COLO668 (cell line): Measurements from ENCODE around the gene HACE1.
A peak's percentile ranks its signal among the peaks of the same experiment; 100 is the strongest.
"Not testable (repeated sequence)": the region's sequence is repeated elsewhere in the genome, so short reads cannot be mapped to it uniquely, and the experiment has no call there.

Experiments used
- DNase-seq: peaks from one replicate; lab custom pipeline; 2025; ENCODE audit not compliant: unreplicated experiment; lab: John Stamatoyannopoulos, UW

HACE1 gene

GRCh38 chr6:104739124-104739523 lies 120.6 kb downstream of the HACE1 start:
- DNase-seq: not testable (repeated sequence)

- DNase-seq: peak; percentile 0
Measured at GRCh38 chr6:104737567-104737966, 122.2 kb downstream of the HACE1 start.

GRCh38 chr6:104736545-104736944 lies 123.2 kb downstream of the HACE1 start:
- no peak for DNase-seq

- no peak for DNase-seq
Measured at GRCh38 chr6:104730450-104730849, 129.3 kb downstream of the HACE1 start.

GRCh38 chr6:104729433-104729832 lies 130.3 kb downstream of the HACE1 start:
- no peak for DNase-seq

GRCh38 chr6:104728448-104728847 lies 131.3 kb downstream of the HACE1 start:
- DNase-seq: no peak

- no peak for DNase-seq
Measured at GRCh38 chr6:104718672-104719071, 141.0 kb downstream of the HACE1 start.

- no peak for DNase-seq
Measured at GRCh38 chr6:104716858-104717257, 142.9 kb downstream of the HACE1 start.

GRCh38 chr6:104714796-104715195 lies 144.9 kb downstream of the HACE1 start:
- DNase-seq: no peak

- DNase-seq: no peak
Measured at GRCh38 chr6:104713982-104714381, 145.7 kb downstream of the HACE1 start.

- DNase-seq: peak; percentile 63
Measured at GRCh38 chr6:104711371-104711770, 148.3 kb downstream of the HACE1 start.

GRCh38 chr6:104710543-104711335 lies 149.0 kb downstream of the HACE1 start:
- DNase-seq: peak; percentile 20

- no peak for DNase-seq
Measured at GRCh38 chr6:104705916-104706442, 153.7 kb downstream of the HACE1 start.

- DNase-seq: no peak
Measured at GRCh38 chr6:104705095-104705707, 154.5 kb downstream of the HACE1 start.

- no peak for DNase-seq
Measured at GRCh38 chr6:104704191-104704590, 155.5 kb downstream of the HACE1 start.

GRCh38 chr6:104702126-104702841 lies 157.4 kb downstream of the HACE1 start:
- DNase-seq: no peak

GRCh38 chr6:104700371-104701185 lies 159.1 kb downstream of the HACE1 start:
- no peak for DNase-seq

- no peak for DNase-seq
Measured at GRCh38 chr6:104699593-104700329, 160.0 kb downstream of the HACE1 start.

GRCh38 chr6:104698979-104699378 lies 160.7 kb downstream of the HACE1 start:
- DNase-seq: no peak

- no peak for DNase-seq
Measured at GRCh38 chr6:104692008-104692407, 167.7 kb downstream of the HACE1 start.
